WERI-Rb-1 (cell line): ENCODE data around the gene PTPRN2.

Experiments
- DNase-seq: peaks from one replicate; pipeline ENCODE4 v3.0.0-alpha.2; 2020
- H3K27ac ChIP-seq: fragments of 250-450 bp; sonication (Bioruptor Pico); 2 replicates; pipeline ENCODE4 v1.5.1; 2020; ENCODE audit warnings: mild to moderate bottlenecking, moderate library complexity
- H3K27me3 ChIP-seq: fragments of 250-450 bp; sonication (Bioruptor Pico); 2 replicates; pipeline ENCODE4 v1.5.1; 2021; ENCODE audit warnings: mild to moderate bottlenecking, low read depth, moderate library complexity; ENCODE audit not compliant: insufficient read depth, severe bottlenecking
- H3K36me3 ChIP-seq: fragments of 250-450 bp; sonication (Bioruptor Pico); 2 replicates; pipeline ENCODE4 v1.5.1; 2020; ENCODE audit warnings: mild to moderate bottlenecking, moderate library complexity
- H3K4me3 ChIP-seq: 2 replicates; pipeline ENCODE4 v1.5.1; 2011; ENCODE audit warnings: low read depth, mild to moderate bottlenecking, control low read depth, low read length
- H3K9me3 ChIP-seq: fragments of 250-450 bp; sonication (Bioruptor Pico); 2 replicates; pipeline ENCODE4 v1.5.1; 2021; ENCODE audit warnings: mild to moderate bottlenecking, moderate library complexity; ENCODE audit not compliant: severe bottlenecking
- TF ChIP-seq, protein P1 (sequence below): IDR thresholded peaks from 2 replicates; pipeline ENCODE4 v1.5.1; 2011; ENCODE audit warnings: low read depth, mild to moderate bottlenecking, control low read depth, inconsistent platforms, low read length

The PTPRN2 gene

DNA sequence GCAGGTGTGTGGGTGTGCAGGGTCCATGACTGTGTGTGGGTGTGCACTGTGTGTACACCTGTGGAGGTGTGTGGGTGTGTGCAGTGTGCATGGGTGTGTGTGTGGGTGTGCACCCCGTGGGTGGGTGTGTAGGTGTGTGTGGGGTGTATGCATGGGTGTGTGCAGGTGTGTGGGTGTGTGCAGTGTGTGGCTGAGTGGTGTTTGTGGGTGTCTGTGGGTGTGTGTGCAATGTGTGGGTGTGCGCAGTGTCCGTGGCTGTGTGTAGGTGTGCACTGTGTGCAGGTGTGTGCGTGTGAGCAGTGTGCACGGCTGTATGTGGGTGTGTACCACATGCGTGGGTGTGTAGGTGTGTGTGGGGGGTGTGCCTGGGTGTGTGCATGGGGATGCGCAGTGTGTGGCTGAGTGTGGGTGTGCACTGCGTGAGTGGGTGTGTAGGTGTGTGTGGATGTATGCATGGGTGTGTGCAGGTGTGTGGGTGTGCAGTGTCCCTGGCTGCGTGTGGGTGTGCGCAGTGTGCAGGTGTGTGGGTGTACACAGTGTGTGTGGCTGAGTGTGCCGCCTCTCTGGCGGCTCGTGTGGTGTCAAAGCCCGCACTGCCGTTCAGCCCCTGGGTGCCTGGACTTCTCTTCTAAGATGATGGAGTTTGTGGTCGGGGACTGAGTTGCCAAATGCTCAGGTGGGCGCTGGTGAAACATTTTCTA lies 1042.5 kb downstream of the PTPRN2 start:
- H3K36me3 ChIP-seq, result no peaks in the 10 kb centered on the region; the same call in 1 of the 2 replicates
- no peaks in the 10 kb centered on the region for H3K27me3 ChIP-seq
- no peaks in the 10 kb centered on the region for H3K9me3 ChIP-seq

DNA sequence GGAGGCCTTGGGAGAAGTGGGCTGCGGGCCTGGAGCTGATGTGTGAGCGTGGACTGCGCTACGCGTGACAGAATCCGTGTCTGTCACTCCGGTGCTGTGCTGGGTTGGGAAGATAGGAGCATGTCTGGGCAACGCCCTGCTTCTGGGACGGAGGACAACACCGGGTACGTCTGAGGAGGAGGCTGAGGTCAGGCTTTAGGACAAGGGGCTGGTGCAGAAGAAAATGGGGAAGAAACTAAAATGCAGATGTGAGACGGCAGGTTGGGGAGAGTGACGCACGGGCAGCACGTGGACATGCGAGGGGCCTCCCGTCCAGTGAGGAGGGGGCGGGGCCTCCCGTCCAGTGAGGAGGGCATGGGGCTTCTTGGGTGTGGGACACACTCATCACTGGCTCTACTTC lies 1043.4 kb downstream of the PTPRN2 start:
- DNase-seq, result no peak
- no peaks in the 10 kb centered on the region for H3K9me3 ChIP-seq

More for the DNA sequence above, 1042.5 kb downstream of the PTPRN2 start:
- Histone ChIP-seq H3K4me3 (no peak overlapping the region), H3K27ac (no peak overlapping the region)
- DNase-seq, result no peak
- TF ChIP-seq, protein P1, sequence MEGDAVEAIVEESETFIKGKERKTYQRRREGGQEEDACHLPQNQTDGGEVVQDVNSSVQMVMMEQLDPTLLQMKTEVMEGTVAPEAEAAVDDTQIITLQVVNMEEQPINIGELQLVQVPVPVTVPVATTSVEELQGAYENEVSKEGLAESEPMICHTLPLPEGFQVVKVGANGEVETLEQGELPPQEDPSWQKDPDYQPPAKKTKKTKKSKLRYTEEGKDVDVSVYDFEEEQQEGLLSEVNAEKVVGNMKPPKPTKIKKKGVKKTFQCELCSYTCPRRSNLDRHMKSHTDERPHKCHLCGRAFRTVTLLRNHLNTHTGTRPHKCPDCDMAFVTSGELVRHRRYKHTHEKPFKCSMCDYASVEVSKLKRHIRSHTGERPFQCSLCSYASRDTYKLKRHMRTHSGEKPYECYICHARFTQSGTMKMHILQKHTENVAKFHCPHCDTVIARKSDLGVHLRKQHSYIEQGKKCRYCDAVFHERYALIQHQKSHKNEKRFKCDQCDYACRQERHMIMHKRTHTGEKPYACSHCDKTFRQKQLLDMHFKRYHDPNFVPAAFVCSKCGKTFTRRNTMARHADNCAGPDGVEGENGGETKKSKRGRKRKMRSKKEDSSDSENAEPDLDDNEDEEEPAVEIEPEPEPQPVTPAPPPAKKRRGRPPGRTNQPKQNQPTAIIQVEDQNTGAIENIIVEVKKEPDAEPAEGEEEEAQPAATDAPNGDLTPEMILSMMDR, result no peak

DNA sequence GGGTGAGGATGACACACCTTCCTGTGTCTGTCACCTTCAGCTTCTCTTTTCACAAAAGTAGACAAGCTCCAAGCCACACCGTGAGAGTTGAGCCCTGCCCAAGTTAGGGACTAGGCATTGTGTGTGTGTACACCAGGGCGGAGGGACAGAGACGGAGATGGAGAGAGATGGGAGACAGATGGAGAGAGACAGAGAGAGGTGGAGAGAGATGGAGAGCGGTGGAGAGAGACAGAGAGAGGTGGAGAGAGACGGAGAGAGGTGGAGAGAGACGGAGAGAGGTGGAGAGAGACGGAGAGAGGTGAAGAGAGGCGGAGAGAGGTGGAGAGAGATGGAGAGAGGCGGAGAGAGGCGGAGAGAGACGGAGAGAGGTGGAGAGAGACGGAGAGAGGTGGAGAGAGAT lies 1043.8 kb downstream of the PTPRN2 start:
- Histone ChIP-seq H3K9me3 (no peaks in the 10 kb centered on the region), H3K27ac (no peak overlapping the region), H3K4me3 (no peak overlapping the region), H3K36me3 (no peaks in the 10 kb centered on the region; the same call in 1 of the 2 replicates), H3K27me3 (no peaks in the 10 kb centered on the region)
- TF ChIP-seq, protein P1, result no peak
- DNase-seq, result no peak

More for the DNA sequence above, 1043.4 kb downstream of the PTPRN2 start:
- Histone ChIP-seq H3K27ac (no peak overlapping the region), H3K4me3 (no peak overlapping the region), H3K36me3 (no peaks in the 10 kb centered on the region; the same call in 1 of the 2 replicates), H3K27me3 (no peaks in the 10 kb centered on the region)
- TF ChIP-seq, protein P1, result no peak

DNA sequence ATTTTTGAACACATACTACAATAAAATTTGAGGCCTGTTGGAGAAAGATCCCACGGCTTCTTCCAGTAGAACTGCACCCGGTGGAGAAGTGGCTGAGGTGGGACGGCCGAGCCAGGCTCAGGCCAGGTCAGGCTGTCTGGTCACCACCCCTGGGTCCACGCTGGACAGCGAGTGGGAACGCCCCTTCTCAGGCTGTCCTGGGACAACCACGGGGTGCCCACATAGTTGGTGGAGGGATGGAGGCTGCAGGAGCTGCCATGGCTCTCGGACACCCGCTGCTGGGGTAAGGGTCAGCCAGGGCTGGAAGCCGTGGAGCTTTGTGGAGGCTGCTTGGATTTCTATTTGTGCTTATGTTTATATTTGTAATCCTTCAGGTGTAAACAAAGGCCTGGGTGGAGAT lies 1044.3 kb downstream of the PTPRN2 start:
- Histone ChIP-seq H3K4me3 (no peak overlapping the region), H3K36me3 (no peaks in the 10 kb centered on the region; the same call in 1 of the 2 replicates), H3K9me3 (no peaks in the 10 kb centered on the region), H3K27ac (no peak overlapping the region), H3K27me3 (no peaks in the 10 kb centered on the region)
- DNase-seq, result no peak
- TF ChIP-seq, protein P1, result no peak

DNA sequence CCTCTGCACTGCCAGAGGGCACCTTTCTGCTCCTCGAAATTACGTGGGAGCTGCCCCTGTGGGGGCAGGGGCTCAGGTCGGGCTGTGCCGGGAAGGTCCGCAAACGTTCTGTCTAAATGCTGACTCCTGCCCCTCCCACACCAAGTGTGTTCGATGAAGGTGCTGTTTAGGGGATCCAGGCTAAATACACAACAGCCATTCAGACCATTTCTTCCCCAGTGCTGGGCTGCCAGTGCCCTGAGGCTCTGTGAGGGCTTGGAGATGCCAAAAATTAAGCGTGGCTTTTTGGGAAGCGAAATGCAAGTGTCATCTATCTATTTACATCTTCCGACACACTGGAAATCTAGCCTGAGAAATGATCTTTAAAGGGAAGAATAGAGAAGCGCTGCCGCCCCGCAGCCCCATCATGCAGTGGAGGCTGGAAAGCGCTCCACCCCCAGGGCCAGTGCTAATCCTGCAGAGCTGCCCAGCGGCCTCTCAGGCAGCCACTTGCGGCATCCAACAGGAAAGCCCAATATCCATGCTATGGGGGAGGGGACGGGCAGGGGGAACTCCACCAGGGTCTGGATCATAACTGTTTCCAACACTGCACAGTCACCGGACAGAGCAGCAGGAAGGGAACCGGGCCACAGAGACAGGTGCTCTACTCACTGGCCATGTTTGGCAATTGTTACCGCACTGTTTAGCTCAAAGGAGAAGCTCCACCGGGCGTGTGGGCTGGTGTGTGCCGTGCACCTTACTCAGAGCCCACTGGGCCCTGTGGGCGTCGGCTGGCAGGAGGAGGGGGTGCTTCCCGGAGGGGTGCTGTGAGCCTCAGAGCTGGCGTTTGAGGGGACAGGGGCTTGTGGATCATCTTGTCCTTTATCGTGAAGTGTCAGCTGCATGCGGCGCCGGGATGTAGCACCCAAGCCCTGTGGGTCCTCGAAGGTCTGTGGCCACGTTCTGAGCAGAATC lies 1045.3 kb downstream of the PTPRN2 start:
- H3K27me3 ChIP-seq, result no peaks in the 10 kb centered on the region
- no peaks in the 10 kb centered on the region; the same call in 1 of the 2 replicates for H3K36me3 ChIP-seq
- no peaks in the 10 kb centered on the region for H3K9me3 ChIP-seq
- H3K27ac ChIP-seq, result no peak overlapping the region
- no peak overlapping the region for H3K4me3 ChIP-seq
- TF ChIP-seq, protein P1, result no peak
- no peak for DNase-seq
